ENCODE results near the gene ADAM12.

Gene ADAM12

DNA sequence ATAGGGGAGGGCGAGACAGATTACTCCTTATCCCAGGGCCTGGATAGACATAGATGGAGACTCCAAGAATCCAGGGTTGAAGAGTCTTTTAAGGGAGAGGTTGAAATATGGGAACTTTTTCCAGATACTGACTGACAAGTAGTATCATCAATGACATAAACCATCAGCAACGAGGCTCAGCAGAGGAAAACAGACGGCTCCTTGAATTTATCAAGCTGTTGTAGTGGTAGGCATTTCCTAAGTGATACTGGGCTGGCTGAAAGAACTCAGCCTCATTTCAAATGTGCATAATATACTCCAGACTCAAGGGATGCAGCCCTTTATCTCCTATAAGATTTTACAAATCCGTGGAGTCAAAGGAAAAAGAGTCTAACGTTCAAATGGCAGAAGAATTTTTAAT, 341.4 kb downstream of the ADAM12 start:
- Histone ChIP-seq H3K9me2 (replicated peaks; ENCODE audit: low read depth, low read length) (no peaks in the 10 kb centered on the region), H3K79me2 (ENCODE audit: insufficient read depth, low read length) (no peaks in the 10 kb centered on the region), H3K9ac (ENCODE audit: low read depth, low read length, poor library complexity, severe bottlenecking) (no peak overlapping the region), H3K4me1 (ENCODE audit: insufficient read depth, low read length, poor library complexity, severe bottlenecking) (no peaks in the 10 kb centered on the region), H3K9me3 (ENCODE audit: insufficient read depth, low read depth, low read length) (peaks cover 3% of the 10 kb centered on the region; the same call in 1 of the 2 replicates), H3F3A (ENCODE audit: low read depth) (no peaks in the 10 kb centered on the region), H2AFZ (ENCODE audit: low read length) (no peak overlapping the region), H3K4me2 (ENCODE audit: low read depth, low read length, poor library complexity, severe bottlenecking) (no peak overlapping the region), H3K27me3 (ENCODE audit: insufficient read depth, low read length, poor library complexity, severe bottlenecking) (no peaks in the 10 kb centered on the region), H4K20me1 (ENCODE audit: insufficient read depth, low read length, poor library complexity, severe bottlenecking) (no peaks in the 10 kb centered on the region), H3K4me3 (ENCODE audit: low read length, poor library complexity, severe bottlenecking) (no peak overlapping the region), H3K36me3 (ENCODE audit: insufficient read depth, low read length) (no peaks in the 10 kb centered on the region)
- no peak for TF ChIP-seq EZH2phosphoT487 (IDR thresholded peaks at IDR 0.05; ENCODE audit: borderline replicate concordance)
- TF ChIP-seq, protein P1, sequence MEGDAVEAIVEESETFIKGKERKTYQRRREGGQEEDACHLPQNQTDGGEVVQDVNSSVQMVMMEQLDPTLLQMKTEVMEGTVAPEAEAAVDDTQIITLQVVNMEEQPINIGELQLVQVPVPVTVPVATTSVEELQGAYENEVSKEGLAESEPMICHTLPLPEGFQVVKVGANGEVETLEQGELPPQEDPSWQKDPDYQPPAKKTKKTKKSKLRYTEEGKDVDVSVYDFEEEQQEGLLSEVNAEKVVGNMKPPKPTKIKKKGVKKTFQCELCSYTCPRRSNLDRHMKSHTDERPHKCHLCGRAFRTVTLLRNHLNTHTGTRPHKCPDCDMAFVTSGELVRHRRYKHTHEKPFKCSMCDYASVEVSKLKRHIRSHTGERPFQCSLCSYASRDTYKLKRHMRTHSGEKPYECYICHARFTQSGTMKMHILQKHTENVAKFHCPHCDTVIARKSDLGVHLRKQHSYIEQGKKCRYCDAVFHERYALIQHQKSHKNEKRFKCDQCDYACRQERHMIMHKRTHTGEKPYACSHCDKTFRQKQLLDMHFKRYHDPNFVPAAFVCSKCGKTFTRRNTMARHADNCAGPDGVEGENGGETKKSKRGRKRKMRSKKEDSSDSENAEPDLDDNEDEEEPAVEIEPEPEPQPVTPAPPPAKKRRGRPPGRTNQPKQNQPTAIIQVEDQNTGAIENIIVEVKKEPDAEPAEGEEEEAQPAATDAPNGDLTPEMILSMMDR (conservative IDR thresholded peaks at IDR 0.05; ENCODE audit: low read length), result no peak

DNA sequence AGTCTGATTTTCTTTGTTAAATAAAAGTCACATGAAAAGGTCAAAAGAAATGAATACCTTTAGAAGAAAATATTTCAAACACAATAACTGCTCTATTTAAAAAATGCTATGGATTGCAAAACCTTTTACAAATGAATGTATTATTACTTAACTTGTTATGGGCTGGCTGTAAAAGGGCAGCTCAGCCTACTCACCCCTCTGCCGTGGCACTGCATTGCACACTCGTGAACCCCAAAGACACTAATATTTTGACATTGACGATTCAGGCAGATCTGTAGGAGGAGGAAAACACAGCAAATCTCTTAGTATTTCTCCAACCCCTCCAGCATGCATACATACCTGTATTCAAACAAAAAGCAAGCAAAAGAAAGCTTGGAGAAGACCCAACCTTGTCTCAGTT, 342.4 kb downstream of the ADAM12 start:
- Histone ChIP-seq H3K9me3 (ENCODE audit: insufficient read depth, low read depth, low read length) (peaks cover 3% of the 10 kb centered on the region; the same call in 1 of the 2 replicates), H3K27me3 (ENCODE audit: insufficient read depth, low read length, poor library complexity, severe bottlenecking) (no peaks in the 10 kb centered on the region), H3K9me2 (replicated peaks; ENCODE audit: low read depth, low read length) (no peaks in the 10 kb centered on the region), H4K20me1 (ENCODE audit: insufficient read depth, low read length, poor library complexity, severe bottlenecking) (no peaks in the 10 kb centered on the region), H3K4me3 (ENCODE audit: low read length, poor library complexity, severe bottlenecking) (no peak overlapping the region), H3K4me2 (ENCODE audit: low read depth, low read length, poor library complexity, severe bottlenecking) (no peak overlapping the region), H3K36me3 (ENCODE audit: insufficient read depth, low read length) (no peaks in the 10 kb centered on the region), H3F3A (ENCODE audit: low read depth) (no peaks in the 10 kb centered on the region), H3K9ac (ENCODE audit: low read depth, low read length, poor library complexity, severe bottlenecking) (no peak overlapping the region), H3K79me2 (ENCODE audit: insufficient read depth, low read length) (no peaks in the 10 kb centered on the region), H2AFZ (ENCODE audit: low read length) (no peak overlapping the region), H3K4me1 (ENCODE audit: insufficient read depth, low read length, poor library complexity, severe bottlenecking) (no peaks in the 10 kb centered on the region)
- TF ChIP-seq EZH2phosphoT487 (IDR thresholded peaks at IDR 0.05; ENCODE audit: borderline replicate concordance), result no peak
- TF ChIP-seq, protein P1 (conservative IDR thresholded peaks at IDR 0.05; ENCODE audit: low read length), result no peak

GRCh38 chr10:126043389-126043788, 344.9 kb downstream of the ADAM12 start:
- Histone ChIP-seq H3K9ac (ENCODE audit: low read depth, low read length, poor library complexity, severe bottlenecking) (no peak overlapping the region), H3K27me3 (ENCODE audit: insufficient read depth, low read length, poor library complexity, severe bottlenecking) (no peaks in the 10 kb centered on the region), H4K20me1 (ENCODE audit: insufficient read depth, low read length, poor library complexity, severe bottlenecking) (no peaks in the 10 kb centered on the region), H3K4me2 (ENCODE audit: low read depth, low read length, poor library complexity, severe bottlenecking) (no peak overlapping the region), H3K4me1 (ENCODE audit: insufficient read depth, low read length, poor library complexity, severe bottlenecking) (no peaks in the 10 kb centered on the region), H3F3A (ENCODE audit: low read depth) (no peaks in the 10 kb centered on the region), H3K4me3 (ENCODE audit: low read length, poor library complexity, severe bottlenecking) (no peak overlapping the region), H3K9me2 (replicated peaks; ENCODE audit: low read depth, low read length) (no peaks in the 10 kb centered on the region), H3K79me2 (ENCODE audit: insufficient read depth, low read length) (no peaks in the 10 kb centered on the region), H3K9me3 (ENCODE audit: insufficient read depth, low read depth, low read length) (peaks cover 2% of the 10 kb centered on the region; the same call in 1 of the 2 replicates), H3K36me3 (ENCODE audit: insufficient read depth, low read length) (no peaks in the 10 kb centered on the region), H2AFZ (ENCODE audit: low read length) (no peak overlapping the region)
- TF ChIP-seq, protein P1 (conservative IDR thresholded peaks at IDR 0.05; ENCODE audit: low read length), result no peak
- no peak for TF ChIP-seq EZH2phosphoT487 (IDR thresholded peaks at IDR 0.05; ENCODE audit: borderline replicate concordance)

Measured in Loucy (cell line).